Neural cell (in vitro differentiated cells): Measurements from ENCODE around the gene RAB6C. TPM values are rescaled to one million over a fixed set of nuclear protein-coding genes. Genes with fewer than 3 reads are reported as not detected.
"Not testable (repeated sequence)": the region's sequence is repeated elsewhere in the genome, so short reads cannot be mapped to it uniquely, and the experiment has no call there.

ENCODE experiments used
- H2AFZ ChIP-seq: fragments of 200-600, 300-800 bp; sonication (generic), shearing (Covaris generic); 2 replicates; pipeline ENCODE4 v1.6.0; 2014; ENCODE audit warnings: low read depth, mild to moderate bottlenecking, antibody characterized with exemption, low read length, moderate library complexity
- H3F3A ChIP-seq: fragments of 200-600 bp; shearing (Covaris generic); 2 replicates; pipeline ENCODE4 v1.6.1; 2016; ENCODE audit warnings: mild to moderate bottlenecking, moderate library complexity, mixed read lengths, antibody characterized with exemption, low read length; ENCODE audit not compliant: insufficient read depth, poor library complexity, severe bottlenecking
- H3K27ac ChIP-seq: fragments of 200-600, 300-800 bp; sonication (generic), shearing (Covaris generic); 2 replicates; pipeline ENCODE4 v1.5.1; 2014; ENCODE audit warnings: mild to moderate bottlenecking, low read length, moderate library complexity
- H3K27me3 ChIP-seq: fragments of 300-800, 200-600 bp; sonication (generic), shearing (Covaris generic); 2 replicates; pipeline ENCODE4 v1.6.0; 2014; ENCODE audit warnings: mild to moderate bottlenecking, low read depth, low read length, moderate library complexity; ENCODE audit not compliant: insufficient read depth
- H3K36me3 ChIP-seq: fragments of 300-800, 200-600 bp; sonication (generic), shearing (Covaris generic); 2 replicates; pipeline ENCODE4 v1.5.1; 2014; ENCODE audit warnings: mild to moderate bottlenecking, antibody characterized with exemption, low read length, moderate library complexity; ENCODE audit not compliant: insufficient read depth
- H3K4me2 ChIP-seq: fragments of 300-800, 200-600 bp; sonication (generic), shearing (Covaris generic); 2 replicates; pipeline ENCODE4 v1.6.0; 2014; ENCODE audit warnings: mild to moderate bottlenecking, low read length
- H3K4me3 ChIP-seq: fragments of 300-800, 200-600 bp; sonication (generic), shearing (Covaris generic); 2 replicates; pipeline ENCODE4 v1.5.1; 2014; ENCODE audit warnings: mild to moderate bottlenecking, low read length, moderate library complexity
- H3K79me2 ChIP-seq: fragments of 200-600 bp; shearing (Covaris generic); replicated peaks from 2 replicates; pipeline ENCODE4 v1.6.0; 2014; ENCODE audit warnings: mild to moderate bottlenecking, low read length, moderate library complexity; ENCODE audit not compliant: insufficient read depth
- H3K9ac ChIP-seq: fragments of 300-800, 200-600 bp; sonication (generic), shearing (Covaris generic); 2 replicates; pipeline ENCODE4 v1.6.1; 2016; ENCODE audit warnings: mild to moderate bottlenecking, low read length, mixed read lengths
- H3K9me2 ChIP-seq: fragments of 200-600 bp; shearing (Covaris generic); 2 replicates; pipeline ENCODE4 v1.6.1; 2016; ENCODE audit warnings: mild to moderate bottlenecking, low read length, mixed read lengths; ENCODE audit not compliant: insufficient read depth
- H3K9me3 ChIP-seq: fragments of 200-600, 300-800 bp; sonication (generic), shearing (Covaris generic); 2 replicates; pipeline ENCODE4 v1.6.1; 2016; ENCODE audit warnings: mild to moderate bottlenecking, mixed run types, low read length, moderate library complexity, mixed read lengths
- H4K20me1 ChIP-seq: fragments of 200-600 bp; shearing (Covaris generic); 2 replicates; pipeline ENCODE4 v1.6.1; 2016; ENCODE audit warnings: mild to moderate bottlenecking, mixed run types; ENCODE audit not compliant: insufficient read depth
- EP300 ChIP-seq: fragments of 450-650 bp; conservative IDR thresholded peaks from 2 replicates; pipeline ENCODE4 v1.6.1; 2014; ENCODE audit warnings: antibody characterized with exemption, mild to moderate bottlenecking, moderate library complexity; ENCODE audit not compliant: poor library complexity, severe bottlenecking
- EZH2 ChIP-seq: fragments of 200-600, 300-800 bp; shearing (Covaris generic), sonication (generic); IDR thresholded peaks from 2 replicates; pipeline ENCODE4 v1.6.1; 2014; ENCODE audit warnings: antibody characterized with exemption, low read length, borderline replicate concordance, mild to moderate bottlenecking; ENCODE audit not compliant: insufficient read depth, poor library complexity, severe bottlenecking
- MXI1 ChIP-seq: fragments of 450-650 bp; conservative IDR thresholded peaks from 2 replicates; pipeline ENCODE4 v1.6.1; 2014; ENCODE audit warnings: antibody characterized with exemption, mild to moderate bottlenecking; ENCODE audit not compliant: poor library complexity, severe bottlenecking
- POLR2AphosphoS5 ChIP-seq: IDR thresholded peaks from 2 replicates; pipeline ENCODE4 v1.6.1; 2012
- RAD21 ChIP-seq: fragments of 450-650 bp; conservative IDR thresholded peaks from 2 replicates; pipeline ENCODE4 v1.6.1; 2014; ENCODE audit warnings: antibody characterized with exemption, mild to moderate bottlenecking, moderate library complexity
- SMC3 ChIP-seq: fragments of 450-650 bp; conservative IDR thresholded peaks from 2 replicates; pipeline ENCODE4 v1.6.1; 2014; ENCODE audit warnings: antibody characterized with exemption, mild to moderate bottlenecking, moderate library complexity; ENCODE audit not compliant: poor library complexity
- TAF1 ChIP-seq: IDR thresholded peaks from 2 replicates; pipeline ENCODE4 v1.6.1; 2012; ENCODE audit warnings: low read depth
- polyA plus RNA-seq: library from polyadenylated mRNA; depleted of rRNA; stranded (reverse); fragments of >200 nt; gene quantifications from 2 replicates; pipeline ENCODE4 v1.2.3, GENCODE V29; 2014
- TF ChIP-seq, protein P1 (sequence below): IDR thresholded peaks from 2 replicates; pipeline ENCODE4 v1.6.1; 2012; ENCODE audit warnings: borderline replicate concordance
- TF ChIP-seq, protein P2 (sequence below): fragments of 450-650 bp; IDR thresholded peaks from 2 replicates; pipeline ENCODE4 v1.5.1; 2014; ENCODE audit warnings: antibody characterized with exemption, mild to moderate bottlenecking, moderate library complexity; ENCODE audit not compliant: poor library complexity, severe bottlenecking

Gene RAB6C
- polyA plus RNA-seq, 1 donor from 2014 or later: 0.52 TPM

DNA sequence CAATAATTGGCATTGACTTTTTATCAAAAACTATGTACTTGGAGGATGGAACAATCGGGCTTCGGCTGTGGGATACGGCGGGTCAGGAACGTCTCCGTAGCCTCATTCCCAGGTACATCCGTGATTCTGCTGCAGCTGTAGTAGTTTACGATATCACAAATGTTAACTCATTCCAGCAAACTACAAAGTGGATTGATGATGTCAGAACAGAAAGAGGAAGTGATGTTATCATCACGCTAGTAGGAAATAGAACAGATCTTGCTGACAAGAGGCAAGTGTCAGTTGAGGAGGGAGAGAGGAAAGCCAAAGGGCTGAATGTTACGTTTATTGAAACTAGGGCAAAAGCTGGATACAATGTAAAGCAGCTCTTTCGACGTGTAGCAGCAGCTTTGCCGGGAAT lies 780 bp downstream of the RAB6C start:
- peak overlapping the region; percentile 60 for H3K27ac ChIP-seq

DNA sequence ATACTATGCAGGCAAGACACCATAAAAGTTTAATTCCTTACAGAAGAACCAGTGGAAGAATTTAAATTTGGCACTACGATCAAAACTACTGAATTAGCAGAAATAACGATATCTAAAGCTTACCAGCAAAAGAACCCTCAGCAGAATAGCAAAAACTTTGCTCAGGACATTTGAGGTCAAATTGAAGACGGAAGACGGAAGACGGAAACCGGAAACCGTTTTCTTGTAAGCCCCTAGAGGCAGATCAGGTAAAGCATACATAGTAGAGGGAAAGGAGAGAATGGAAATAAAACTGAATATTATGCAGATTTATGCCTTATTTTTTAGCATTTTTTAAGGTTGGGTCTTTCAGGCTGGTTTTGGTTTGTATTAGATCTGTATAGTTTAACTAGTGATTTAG lies 2.2 kb downstream of the RAB6C start:
- not testable (repeated sequence) for H3K27ac ChIP-seq, H3K9ac ChIP-seq, H3K79me2 ChIP-seq, H3K36me3 ChIP-seq, H2AFZ ChIP-seq, H3K4me3 ChIP-seq, H4K20me1 ChIP-seq, H3F3A ChIP-seq, H3K9me2 ChIP-seq, H3K4me2 ChIP-seq, H3K9me3 ChIP-seq
- H3K27me3 ChIP-seq: peaks cover 23% of the 10 kb centered on the region

More for the DNA sequence above, 780 bp downstream of the RAB6C start:
- H3K79me2 ChIP-seq, H3K9me3 ChIP-seq, H3F3A ChIP-seq, H4K20me1 ChIP-seq, H3K9me2 ChIP-seq, H3K36me3 ChIP-seq, H3K4me2 ChIP-seq, H2AFZ ChIP-seq: not testable (repeated sequence)
- Histone ChIP-seq H3K9ac (peak overlapping the region; percentile 2), H3K4me3 (peak overlapping the region; percentile 69), H3K27me3 (peaks cover 23% of the 10 kb centered on the region)
- TF ChIP-seq POLR2AphosphoS5: peak; percentile 62

DNA sequence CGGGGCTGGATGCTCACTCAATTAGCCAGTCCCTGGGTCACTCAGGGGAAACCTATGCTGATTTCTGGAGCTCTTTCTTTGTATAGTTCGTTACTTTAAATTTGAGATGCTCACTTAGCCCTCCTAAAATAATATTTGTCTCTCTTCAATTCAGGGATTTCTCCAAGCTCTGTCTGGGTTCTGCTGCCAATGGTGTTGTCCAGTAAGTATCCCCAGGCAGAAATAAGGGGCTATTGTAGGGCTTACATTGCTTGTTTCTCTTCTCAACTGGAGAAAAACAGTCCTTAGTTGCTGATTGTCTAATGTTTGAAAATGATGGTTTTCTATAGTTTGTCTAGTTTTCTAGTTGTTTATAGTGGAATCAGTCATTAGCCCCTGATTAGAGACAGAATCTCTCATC lies 5.0 kb downstream of the RAB6C start:
- TF ChIP-seq SMC3: no peak
- TF ChIP-seq EZH2: no peak
- TF ChIP-seq, protein P1, sequence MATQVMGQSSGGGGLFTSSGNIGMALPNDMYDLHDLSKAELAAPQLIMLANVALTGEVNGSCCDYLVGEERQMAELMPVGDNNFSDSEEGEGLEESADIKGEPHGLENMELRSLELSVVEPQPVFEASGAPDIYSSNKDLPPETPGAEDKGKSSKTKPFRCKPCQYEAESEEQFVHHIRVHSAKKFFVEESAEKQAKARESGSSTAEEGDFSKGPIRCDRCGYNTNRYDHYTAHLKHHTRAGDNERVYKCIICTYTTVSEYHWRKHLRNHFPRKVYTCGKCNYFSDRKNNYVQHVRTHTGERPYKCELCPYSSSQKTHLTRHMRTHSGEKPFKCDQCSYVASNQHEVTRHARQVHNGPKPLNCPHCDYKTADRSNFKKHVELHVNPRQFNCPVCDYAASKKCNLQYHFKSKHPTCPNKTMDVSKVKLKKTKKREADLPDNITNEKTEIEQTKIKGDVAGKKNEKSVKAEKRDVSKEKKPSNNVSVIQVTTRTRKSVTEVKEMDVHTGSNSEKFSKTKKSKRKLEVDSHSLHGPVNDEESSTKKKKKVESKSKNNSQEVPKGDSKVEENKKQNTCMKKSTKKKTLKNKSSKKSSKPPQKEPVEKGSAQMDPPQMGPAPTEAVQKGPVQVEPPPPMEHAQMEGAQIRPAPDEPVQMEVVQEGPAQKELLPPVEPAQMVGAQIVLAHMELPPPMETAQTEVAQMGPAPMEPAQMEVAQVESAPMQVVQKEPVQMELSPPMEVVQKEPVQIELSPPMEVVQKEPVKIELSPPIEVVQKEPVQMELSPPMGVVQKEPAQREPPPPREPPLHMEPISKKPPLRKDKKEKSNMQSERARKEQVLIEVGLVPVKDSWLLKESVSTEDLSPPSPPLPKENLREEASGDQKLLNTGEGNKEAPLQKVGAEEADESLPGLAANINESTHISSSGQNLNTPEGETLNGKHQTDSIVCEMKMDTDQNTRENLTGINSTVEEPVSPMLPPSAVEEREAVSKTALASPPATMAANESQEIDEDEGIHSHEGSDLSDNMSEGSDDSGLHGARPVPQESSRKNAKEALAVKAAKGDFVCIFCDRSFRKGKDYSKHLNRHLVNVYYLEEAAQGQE: no peak
- no peak for TF ChIP-seq EP300
- TF ChIP-seq, protein P2, sequence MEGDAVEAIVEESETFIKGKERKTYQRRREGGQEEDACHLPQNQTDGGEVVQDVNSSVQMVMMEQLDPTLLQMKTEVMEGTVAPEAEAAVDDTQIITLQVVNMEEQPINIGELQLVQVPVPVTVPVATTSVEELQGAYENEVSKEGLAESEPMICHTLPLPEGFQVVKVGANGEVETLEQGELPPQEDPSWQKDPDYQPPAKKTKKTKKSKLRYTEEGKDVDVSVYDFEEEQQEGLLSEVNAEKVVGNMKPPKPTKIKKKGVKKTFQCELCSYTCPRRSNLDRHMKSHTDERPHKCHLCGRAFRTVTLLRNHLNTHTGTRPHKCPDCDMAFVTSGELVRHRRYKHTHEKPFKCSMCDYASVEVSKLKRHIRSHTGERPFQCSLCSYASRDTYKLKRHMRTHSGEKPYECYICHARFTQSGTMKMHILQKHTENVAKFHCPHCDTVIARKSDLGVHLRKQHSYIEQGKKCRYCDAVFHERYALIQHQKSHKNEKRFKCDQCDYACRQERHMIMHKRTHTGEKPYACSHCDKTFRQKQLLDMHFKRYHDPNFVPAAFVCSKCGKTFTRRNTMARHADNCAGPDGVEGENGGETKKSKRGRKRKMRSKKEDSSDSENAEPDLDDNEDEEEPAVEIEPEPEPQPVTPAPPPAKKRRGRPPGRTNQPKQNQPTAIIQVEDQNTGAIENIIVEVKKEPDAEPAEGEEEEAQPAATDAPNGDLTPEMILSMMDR: no peak
- TF ChIP-seq RAD21: no peak
- no peak for TF ChIP-seq TAF1
- TF ChIP-seq MXI1: no peak
- no peak for TF ChIP-seq POLR2AphosphoS5
- H2AFZ ChIP-seq: no peak overlapping the region
- H3K9me2 ChIP-seq: no peaks in the 10 kb centered on the region
- no peaks in the 10 kb centered on the region for H4K20me1 ChIP-seq
- no peaks in the 10 kb centered on the region for H3K9me3 ChIP-seq
- H3K4me2 ChIP-seq: no peak overlapping the region
- no peak overlapping the region for H3K27ac ChIP-seq
- no peaks in the 10 kb centered on the region for H3K79me2 ChIP-seq
- no peak overlapping the region for H3K4me3 ChIP-seq
- no peaks in the 10 kb centered on the region for H3F3A ChIP-seq
- peaks cover 11% of the 10 kb centered on the region for H3K27me3 ChIP-seq
- no peaks in the 10 kb centered on the region for H3K36me3 ChIP-seq
- no peak overlapping the region for H3K9ac ChIP-seq

DNA sequence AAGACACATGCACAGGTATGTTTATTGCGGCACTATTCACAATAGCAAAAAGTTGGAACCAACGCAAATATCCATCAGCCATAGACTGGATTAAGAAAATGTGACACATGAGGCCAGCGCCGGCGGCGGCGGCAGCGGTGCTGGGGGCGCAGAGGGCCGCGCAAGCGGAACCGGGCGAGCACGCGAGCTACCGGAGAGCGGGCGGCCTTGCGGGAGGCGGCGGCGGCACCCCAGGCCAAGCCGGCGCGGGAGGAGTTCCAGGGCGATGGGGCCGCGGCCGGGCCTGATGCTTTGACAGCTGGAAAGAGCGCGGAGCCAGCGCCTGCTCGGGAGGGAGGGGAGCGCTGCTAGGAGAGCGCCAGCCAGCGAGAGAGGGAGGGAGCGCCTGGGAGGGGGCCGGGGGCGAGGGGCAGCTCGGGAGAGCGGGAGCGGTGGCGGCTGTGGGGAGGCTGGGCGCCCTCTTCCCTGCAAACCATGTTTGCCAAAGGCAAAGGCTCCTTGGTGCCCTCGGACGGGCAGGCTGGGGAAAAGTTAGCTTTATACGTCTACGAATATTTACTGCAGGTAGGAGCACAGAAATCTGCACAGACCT lies 13.0 kb downstream of the RAB6C start:
- not testable (repeated sequence) for H4K20me1 ChIP-seq, H3K27ac ChIP-seq, H3K27me3 ChIP-seq, H3K9ac ChIP-seq, H3K4me2 ChIP-seq, H3K9me3 ChIP-seq, H3K4me3 ChIP-seq, H3K36me3 ChIP-seq, H2AFZ ChIP-seq, H3K79me2 ChIP-seq, H3F3A ChIP-seq, H3K9me2 ChIP-seq

DNA sequence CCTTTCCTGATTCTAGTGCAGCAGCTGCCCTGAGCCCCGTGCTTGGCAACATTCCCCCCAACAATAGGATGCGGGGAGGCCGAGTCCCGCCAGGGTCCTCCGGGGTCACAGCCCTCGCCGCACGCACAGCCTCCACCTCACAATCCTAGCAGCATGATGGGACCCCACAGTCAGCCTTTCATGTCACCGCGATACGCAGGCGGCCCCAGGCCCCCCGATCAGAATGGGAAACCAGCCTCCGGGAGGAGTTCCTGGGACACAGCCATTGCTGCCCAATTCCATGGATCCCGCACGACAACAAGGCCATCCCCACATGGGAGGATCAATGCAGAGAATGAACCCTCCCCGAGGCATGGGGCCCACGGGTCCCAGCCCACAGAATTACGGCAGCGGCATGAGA lies 13.7 kb downstream of the RAB6C start:
- not testable (repeated sequence) for H3K9me3 ChIP-seq, H2AFZ ChIP-seq, H3K79me2 ChIP-seq, H4K20me1 ChIP-seq, H3K4me3 ChIP-seq, H3K9ac ChIP-seq, H3K27ac ChIP-seq, H3K27me3 ChIP-seq, H3F3A ChIP-seq, H3K36me3 ChIP-seq, H3K4me2 ChIP-seq, H3K9me2 ChIP-seq
